Lung microvascular endothelial cell (primary cell): ENCODE data around the gene VTCN1. TPM values are rescaled to one million over a fixed set of nuclear protein-coding genes. Genes with fewer than 3 reads are reported as not detected.

Source experiments
- DNase-seq, 2 donors: peaks; one replicate each; pipeline versions ENCODE4 v3.0.0 to v3.0.0-alpha.2; 2010; ENCODE audit warnings: low read depth in 2 of 2
- total RNA-seq: library from RNA; depleted of rRNA; stranded (reverse); fragments of >200 nt; gene quantifications from 2 replicates; pipeline ENCODE4 v1.2.1, GENCODE V29; 2014

The VTCN1 gene
- total RNA-seq, 1 donor from 2014 or later: not detected

GRCh38 chr1:117209094-117209493, 1.6 kb downstream of the VTCN1 start:
- DNase-seq: no peak

DNA sequence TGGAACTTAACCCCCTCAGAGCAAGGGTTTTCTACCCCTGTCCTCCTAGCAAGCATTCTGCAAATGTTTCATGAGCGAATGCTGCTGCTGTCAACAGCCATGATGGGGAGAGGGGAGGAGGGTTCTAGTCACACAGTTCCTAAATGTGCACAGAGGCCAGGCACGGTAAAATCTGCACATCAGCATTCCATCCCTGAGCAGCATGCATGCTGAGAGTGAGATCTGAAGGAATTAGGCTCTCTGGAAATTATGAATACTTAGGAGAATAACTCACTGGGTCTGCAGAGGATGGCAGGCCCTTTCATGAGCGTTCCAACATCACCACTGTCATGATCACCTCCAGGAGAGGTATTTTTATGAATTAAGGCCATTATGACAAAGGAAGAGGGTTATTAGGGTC, 2.1 kb downstream of the VTCN1 start:
- DNase-seq: no peak

DNA sequence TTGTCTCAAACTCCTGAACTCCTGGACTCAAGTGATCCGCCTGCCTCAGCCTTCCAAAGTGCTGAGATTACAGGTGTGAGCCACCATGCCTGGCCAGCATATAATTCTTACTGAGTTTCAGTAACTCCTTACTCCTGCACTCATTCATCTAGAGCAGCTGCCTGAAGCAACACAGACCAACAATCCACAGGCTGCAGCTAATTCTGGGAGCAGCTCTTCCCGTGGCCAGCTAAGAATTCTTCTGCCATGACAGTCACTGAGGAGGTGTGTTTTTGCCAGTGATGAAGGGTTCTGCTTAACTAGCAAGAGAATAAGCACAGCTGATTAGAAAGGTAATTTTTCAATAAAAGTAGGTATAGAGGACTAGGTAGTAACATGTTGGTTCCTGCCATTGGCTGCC, 5.4 kb downstream of the VTCN1 start:
- DNase-seq: no peak

- no peak for DNase-seq
Observed at GRCh38 chr1:117201808-117202207, 8.9 kb downstream of the VTCN1 start.

DNA sequence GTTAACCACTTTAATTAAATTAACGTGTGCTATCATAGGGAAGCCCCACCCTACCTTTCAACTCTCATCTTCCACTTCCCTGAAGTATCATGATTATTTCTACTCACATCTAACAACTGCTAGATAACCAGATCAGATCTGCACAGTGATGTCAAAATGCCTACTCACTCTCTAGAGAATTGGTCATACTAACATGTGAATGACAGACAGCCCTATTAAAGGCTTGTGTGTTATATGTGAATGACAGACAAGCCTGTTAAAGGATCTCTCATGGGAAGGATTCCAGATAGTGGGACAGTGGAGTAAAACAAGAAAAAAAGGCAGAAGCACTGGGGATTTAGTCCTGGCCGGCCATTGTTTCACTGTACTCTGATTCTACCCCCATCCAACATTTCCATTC, 12.6 kb downstream of the VTCN1 start:
- DNase-seq: no peak

- DNase-seq: no peak
Observed at GRCh38 chr1:117189726-117190125, 21.0 kb downstream of the VTCN1 start.

- no peak for DNase-seq
Observed at GRCh38 chr1:117188816-117189437, 21.8 kb downstream of the VTCN1 start.

GRCh38 chr1:117188170-117188815, 22.4 kb downstream of the VTCN1 start:
- DNase-seq: no peak

- no peak for DNase-seq
Observed at GRCh38 chr1:117183112-117183511, 27.6 kb downstream of the VTCN1 start.

DNA sequence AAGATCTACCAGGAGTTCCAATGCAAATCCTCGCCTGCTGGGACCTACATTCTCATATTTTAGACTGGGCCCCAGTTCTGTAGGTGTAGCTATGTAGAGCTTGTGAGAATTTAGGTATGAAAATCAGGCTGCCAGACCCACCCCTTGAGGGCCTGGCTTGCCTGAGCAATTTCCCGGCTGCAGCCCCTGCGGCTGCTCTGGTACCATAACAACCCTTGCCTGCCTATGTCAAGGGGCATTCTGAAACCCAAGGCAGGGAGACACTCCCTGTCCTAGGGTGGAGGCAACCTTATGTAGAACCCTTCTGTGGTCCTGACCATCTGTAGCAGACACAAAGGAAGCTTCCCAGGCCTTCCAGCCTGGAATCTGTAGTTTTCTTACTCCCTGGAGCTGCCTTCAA, 28.4 kb downstream of the VTCN1 start:
- no peak for DNase-seq

- DNase-seq: no peak
Observed at GRCh38 chr1:117181630-117182041, 29.1 kb downstream of the VTCN1 start.

- no peak for DNase-seq
Observed at GRCh38 chr1:117180147-117180967, 30.4 kb downstream of the VTCN1 start.

- no peak for DNase-seq
Observed at GRCh38 chr1:117179471-117179870, 31.3 kb downstream of the VTCN1 start.

GRCh38 chr1:117178756-117179155, 32.0 kb downstream of the VTCN1 start:
- DNase-seq: no peak

DNA sequence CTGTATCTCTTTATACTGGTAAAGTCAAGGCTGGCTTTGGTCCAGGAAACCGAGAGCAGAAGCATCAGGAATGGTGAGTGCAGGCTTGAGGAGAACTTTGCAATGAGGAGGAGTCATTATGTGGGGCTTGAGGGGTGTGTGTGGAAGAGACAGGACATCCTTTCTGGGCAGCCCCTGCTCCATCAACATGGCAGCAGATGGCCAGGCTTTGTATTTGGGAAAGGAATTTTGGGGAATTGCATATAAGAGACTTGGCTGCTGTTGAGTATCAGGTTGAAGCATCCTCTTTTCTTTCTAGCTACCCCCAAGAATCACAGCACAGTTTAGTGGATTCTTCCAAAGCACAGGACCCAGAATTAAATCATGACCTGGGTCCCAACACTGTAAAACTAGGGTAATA, 33.4 kb downstream of the VTCN1 start:
- no peak for DNase-seq

DNA sequence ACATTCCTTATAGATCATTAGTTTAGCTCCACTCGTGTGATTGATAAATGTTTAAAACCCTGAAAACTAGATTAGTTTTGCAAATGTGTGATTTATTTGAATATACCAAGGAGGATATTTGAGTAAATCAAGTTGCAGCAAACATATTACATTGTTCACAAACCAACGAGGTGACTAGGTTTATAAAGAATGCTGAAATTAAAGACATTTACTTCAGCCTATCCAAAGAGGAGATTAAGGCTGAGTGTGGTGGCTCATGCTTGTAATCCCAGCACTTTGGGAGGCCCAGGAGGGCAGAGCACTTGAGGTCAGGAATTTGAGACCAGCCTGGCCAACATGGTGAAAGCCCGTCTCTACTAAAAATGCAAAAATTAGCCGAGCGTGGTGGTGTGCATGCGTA, 34.1 kb downstream of the VTCN1 start:
- no peak for DNase-seq

- DNase-seq: no peak
Observed at GRCh38 chr1:117174851-117175250, 35.9 kb downstream of the VTCN1 start.

- no peak for DNase-seq
Observed at GRCh38 chr1:117173691-117174090, 37.0 kb downstream of the VTCN1 start.

- no peak for DNase-seq
Observed at GRCh38 chr1:117173006-117173405, 37.7 kb downstream of the VTCN1 start.

- DNase-seq: peak in 1 of 2 donors; percentile 9
Observed at GRCh38 chr1:117171900-117172511, 38.7 kb downstream of the VTCN1 start.

- DNase-seq: no peak
Observed at GRCh38 chr1:117169871-117170596, 40.7 kb downstream of the VTCN1 start.

GRCh38 chr1:117167402-117167801, 43.3 kb downstream of the VTCN1 start:
- DNase-seq: no peak
